ENCODE measurements around the gene SRC. TPM values are rescaled to one million over a fixed set of nuclear protein-coding genes. Genes with fewer than 3 reads are reported as not detected.

Gene SRC
- polyA plus RNA-seq, 1 experiment, result 13.9 TPM

GRCh38 chr20:37350649-37351574, 5.0 kb downstream of the SRC start:
- no peak for TF ChIP-seq CTCF (IDR thresholded peaks at IDR 0.05; ENCODE audit: low read depth, low read length)
- no peaks in the 10 kb centered on the region for H3K9me3 ChIP-seq (ENCODE audit: control insufficient read depth, insufficient read depth, low read length)
- POLR2A ChIA-PET, result no interaction called here
- H3K27me3 ChIP-seq (ENCODE audit: control insufficient read depth, insufficient read depth, low read length), result no peaks in the 10 kb centered on the region
- H3K4me3 ChIP-seq (ENCODE audit: low read depth, low read length), result no peak overlapping the region
- DNase-seq (ENCODE audit: low read depth, low spot score), result no peak
- H3K27ac ChIP-seq (ENCODE audit: low read depth, low read length), result no peak overlapping the region
- CTCF ChIA-PET, result no interaction called here

GRCh38 chr20:37351689-37352607, 6.0 kb downstream of the SRC start:
- Histone ChIP-seq H3K9me3 (ENCODE audit: control insufficient read depth, insufficient read depth, low read length) (no peaks in the 10 kb centered on the region), H3K27me3 (ENCODE audit: control insufficient read depth, insufficient read depth, low read length) (no peaks in the 10 kb centered on the region), H3K4me3 (ENCODE audit: low read depth, low read length) (no peak overlapping the region), H3K27ac (ENCODE audit: low read depth, low read length) (no peak overlapping the region)
- ChIA-PET CTCF (no interaction called here), POLR2A (no interaction called here)
- TF ChIP-seq CTCF (IDR thresholded peaks at IDR 0.05; ENCODE audit: low read depth, low read length), result no peak
- no peak for DNase-seq (ENCODE audit: low read depth, low spot score)

- POLR2A ChIA-PET, result no interaction called here
- Histone ChIP-seq H3K4me3 (ENCODE audit: low read depth, low read length) (no peak overlapping the region), H3K9me3 (ENCODE audit: control insufficient read depth, insufficient read depth, low read length) (no peaks in the 10 kb centered on the region), H3K27ac (ENCODE audit: low read depth, low read length) (no peak overlapping the region), H3K27me3 (ENCODE audit: control insufficient read depth, insufficient read depth, low read length) (no peaks in the 10 kb centered on the region)
- no peak for DNase-seq (ENCODE audit: low read depth, low spot score)
- CTCF ChIA-PET, result no interaction called here
- no peak for TF ChIP-seq CTCF (IDR thresholded peaks at IDR 0.05; ENCODE audit: low read depth, low read length)
These were observed 6.7 kb downstream of the SRC start for GRCh38 chr20:37352608-37352980.

GRCh38 chr20:37353285-37353849, 7.4 kb downstream of the SRC start:
- TF ChIP-seq CTCF (IDR thresholded peaks at IDR 0.05; ENCODE audit: low read depth, low read length), result no peak
- Histone ChIP-seq H3K27ac (ENCODE audit: low read depth, low read length) (no peak overlapping the region), H3K27me3 (ENCODE audit: control insufficient read depth, insufficient read depth, low read length) (no peaks in the 10 kb centered on the region), H3K9me3 (ENCODE audit: control insufficient read depth, insufficient read depth, low read length) (no peaks in the 10 kb centered on the region), H3K4me3 (ENCODE audit: low read depth, low read length) (no peak overlapping the region)
- ChIA-PET POLR2A (no interaction called here), CTCF (no interaction called here)
- DNase-seq (ENCODE audit: low read depth, low spot score), result no peak

All from AG04450 (cell line).